Upper lobe of left lung (tissue), 6 donors: Measurements from ENCODE around the gene KLHL7. TPM values are rescaled to one million over a fixed set of nuclear protein-coding genes. Genes with fewer than 3 reads are reported as not detected.
"Not testable (repeated sequence)": the region's sequence is repeated elsewhere in the genome, so short reads cannot be mapped to it uniquely, and the experiment has no call there.

ENCODE experiments used
- ATAC-seq, 2 donors: fragments of 200-7000 bp; cut with Tn5 transposase; one replicate each; pipeline ENCODE4 v1.9.1; 2022; ENCODE audit warnings: mild to moderate bottlenecking in 2 of 2, moderate library complexity in 2 of 2; ENCODE audit not compliant: low FRiP score in 2 of 2
- DNase-seq, 2 donors: peaks; one replicate each; pipeline ENCODE4 v3.0.0-alpha.2; 2019 to 2020
- H3K27ac ChIP-seq, 4 donors: fragments of 200-600 bp; sonication (generic); one replicate each; pipeline ENCODE4 v1.5.1; 2016 to 2019
- H3K27me3 ChIP-seq, 4 donors: fragments of 200-600 bp; sonication (generic); one replicate each; pipeline ENCODE4 v1.5.1; 2017 to 2019
- H3K36me3 ChIP-seq, 4 donors: fragments of 200-600 bp; sonication (generic); one replicate each; pipeline ENCODE4 v1.5.1; 2016 to 2019
- H3K4me1 ChIP-seq, 4 donors: fragments of 200-600 bp; sonication (generic); one replicate each; pipeline ENCODE4 v1.5.1; 2018 to 2019
- H3K4me3 ChIP-seq, 4 donors: fragments of 200-600 bp; sonication (generic); one replicate each; pipeline ENCODE4 v1.5.1; 2017 to 2019; ENCODE audit warnings: mild to moderate bottlenecking in 2 of 4, moderate library complexity in 1 of 4
- H3K9me3 ChIP-seq, 4 donors: fragments of 200-600 bp; sonication (generic); one replicate each; pipeline ENCODE4 v1.5.1; 2018 to 2019
- CTCF ChIP-seq, 6 experiments: fragments of 450-650 bp in 4 of 6; fragments of 200-600 bp in 2 of 6; sonication (generic) in 2 of 6; IDR thresholded peaks; one replicate each; pipeline ENCODE4 v1.5.1; 2016 to 2019; ENCODE audit warnings: antibody characterized with exemption in 6 of 6
- EP300 ChIP-seq, 4 donors: sonication (generic); formaldehyde crosslinking; IDR thresholded peaks; one replicate each; pipeline ENCODE4 v1.5.1; 2017; ENCODE audit warnings: antibody characterized with exemption in 4 of 4, control low read depth in 2 of 4
- POLR2A ChIP-seq, 4 donors: fragments of 450-650 bp; IDR thresholded peaks; one replicate each; pipeline ENCODE4 v1.5.1; 2016 to 2017; ENCODE audit warnings: antibody characterized with exemption in 4 of 4, mild to moderate bottlenecking in 2 of 4
- POLR2AphosphoS5 ChIP-seq, 2 donors: sonication (generic); formaldehyde crosslinking; IDR thresholded peaks; one replicate each; pipeline ENCODE4 v1.5.1; 2017; ENCODE audit warnings: antibody characterized with exemption in 2 of 2
- WGBS, 2 donors: methylation state at CpG; one replicate each; pipeline ENCODE4 v1.1.5; 2017 to 2018; 5-methylcytosine and 5-hydroxymethylcytosine counted together
- total RNA-seq, 6 donors: library from RNA; depleted of rRNA in 4 of 6; stranded (reverse); fragments of >200 nt in 4 of 6; gene quantifications; one replicate each; pipeline versions ENCODE4 v1.1.0 to v1.2.1, GENCODE V29; 2016 to 2021
- donor health status: DM: no; HTN: no; CAD: no; lungs with moderate emphysema.
- donor health status: DM: no; HTN: yes; CAD: no; lungs with severe emphysema.

KLHL7 gene
- total RNA-seq, 6 donors from 2014 or later: 18.6 to 43.8 (median 23.9) TPM

GRCh38 chr7:23184709-23185359 lies 79.2 kb downstream of the KLHL7 start:
- peaks cover 8 to 48% (median 24%) of the 10 kb centered on the region in 4 donors for H3K36me3 ChIP-seq
- peaks cover 19 to 29% (median 21%) of the 10 kb centered on the region in 4 donors for H3K4me1 ChIP-seq
- H3K27ac ChIP-seq: no peak overlapping the region
- no peaks in the 10 kb centered on the region for H3K27me3 ChIP-seq
- ATAC-seq (peak in 1 of 2 donors; percentile 31), DNase-seq (no peak)
- no peak for TF ChIP-seq POLR2AphosphoS5 (IDR thresholded peaks at IDR 0.05)
- TF ChIP-seq CTCF (IDR thresholded peaks at IDR 0.05): peak in 3 of 6 experiments; percentile 16 to 39 (median 28)
- H3K4me3 ChIP-seq: no peak overlapping the region
- no peaks in the 10 kb centered on the region for H3K9me3 ChIP-seq
- WGBS, 2 donors: 75 to 84% methylated on average over 4 of the region's 4 CpGs

GRCh38 chr7:23185980-23186379 lies 80.4 kb downstream of the KLHL7 start:
- Histone ChIP-seq H3K27ac (no peak overlapping the region), H3K4me3 (no peak overlapping the region), H3K9me3 (no peaks in the 10 kb centered on the region), H3K4me1 (peaks cover 17 to 27% (median 20%) of the 10 kb centered on the region in 4 donors), H3K27me3 (no peaks in the 10 kb centered on the region), H3K36me3 (peaks cover 8 to 50% (median 24%) of the 10 kb centered on the region in 4 donors)
- no peak for DNase-seq
- TF ChIP-seq POLR2AphosphoS5 (IDR thresholded peaks at IDR 0.05): no peak
- TF ChIP-seq POLR2A (IDR thresholded peaks at IDR 0.05): no peak
- no peak for TF ChIP-seq EP300 (IDR thresholded peaks at IDR 0.05)
- no peak for TF ChIP-seq CTCF (IDR thresholded peaks at IDR 0.05)
- ATAC-seq: no peak
- WGBS, 2 donors: 62 to 65% methylated on average over 1 of the region's 1 CpG

GRCh38 chr7:23191022-23191421 lies 85.4 kb downstream of the KLHL7 start:
- ATAC-seq (no peak), DNase-seq (no peak)
- Histone ChIP-seq H3K9me3 (no peaks in the 10 kb centered on the region), H3K4me3 (no peak overlapping the region), H3K27me3 (no peaks in the 10 kb centered on the region), H3K27ac (no peak overlapping the region), H3K4me1 (no peaks in the 10 kb centered on the region), H3K36me3 (peaks cover 17 to 63% (median 30%) of the 10 kb centered on the region in 4 donors)
- TF ChIP-seq CTCF (IDR thresholded peaks at IDR 0.05) (no peak), POLR2A (IDR thresholded peaks at IDR 0.05) (no peak), POLR2AphosphoS5 (IDR thresholded peaks at IDR 0.05) (no peak), EP300 (IDR thresholded peaks at IDR 0.05) (no peak)
- WGBS, 2 donors: 64 to 76% methylated on average over 2 of the region's 2 CpGs

- not testable (repeated sequence) for H3K4me3 ChIP-seq, H3K9me3 ChIP-seq, H3K4me1 ChIP-seq, H3K27me3 ChIP-seq, ATAC-seq, H3K27ac ChIP-seq
- H3K36me3 ChIP-seq: peaks cover under 1 to 58% (median 25%) of the 10 kb centered on the region in 4 donors
- WGBS, 2 donors: 97 to 100% methylated on average over 5 to 14 of the region's 27 CpGs
- peak in 1 of 2 donors; percentile 61 for DNase-seq
Observed at GRCh38 chr7:23193650-23194227, 88.2 kb downstream of the KLHL7 start.

- ATAC-seq (no peak), DNase-seq (no peak)
- no peak overlapping the region for H3K27ac ChIP-seq
- peaks cover 7 to 70% (median 37%) of the 10 kb centered on the region in 4 donors for H3K36me3 ChIP-seq
- no peak overlapping the region for H3K4me3 ChIP-seq
- no peaks in the 10 kb centered on the region for H3K27me3 ChIP-seq
- no peaks in the 10 kb centered on the region for H3K9me3 ChIP-seq
- H3K4me1 ChIP-seq: no peaks in the 10 kb centered on the region
- 68 to 69% methylated on average over 5 of the region's 5 CpGs for WGBS, 2 donors
- TF ChIP-seq EP300 (IDR thresholded peaks at IDR 0.05): no peak
- TF ChIP-seq POLR2AphosphoS5 (IDR thresholded peaks at IDR 0.05): no peak
- TF ChIP-seq POLR2A (IDR thresholded peaks at IDR 0.05): no peak
- no peak for TF ChIP-seq CTCF (IDR thresholded peaks at IDR 0.05)
Observed at GRCh38 chr7:23196306-23196705, 90.7 kb downstream of the KLHL7 start.

GRCh38 chr7:23197745-23198144 lies 92.2 kb downstream of the KLHL7 start:
- H3K36me3 ChIP-seq: peaks cover 7 to 71% (median 41%) of the 10 kb centered on the region in 4 donors
- H3K9me3 ChIP-seq, H3K27ac ChIP-seq, H3K27me3 ChIP-seq, DNase-seq, H3K4me3 ChIP-seq, ATAC-seq, H3K4me1 ChIP-seq: not testable (repeated sequence)
- WGBS, 2 donors: 96 to 98% methylated on average over 5 of the region's 5 CpGs
